K562 (cell line): Measurements from ENCODE around the gene GABARAP. TPM values are rescaled to one million over a fixed set of nuclear protein-coding genes. Genes with fewer than 3 reads are reported as not detected.
A peak's percentile ranks its signal among the peaks of the same experiment; 100 is the strongest.

Source experiments
- CTBP1 ChIP-seq: fragments of 450-650 bp; IDR thresholded peaks from 2 replicates; pipeline ENCODE4 v1.6.1; 2016; ENCODE audit warnings: borderline replicate concordance
- HMGXB4 ChIP-seq: sonication (generic); formaldehyde crosslinking; IDR thresholded peaks from 2 replicates; pipeline ENCODE4 v1.8.1; 2023; ENCODE audit warnings: mild to moderate bottlenecking, missing genetic modification reagents
- MGA ChIP-seq: fragments of 450-650 bp; IDR thresholded peaks from 2 replicates; pipeline ENCODE4 v1.6.1; 2016; ENCODE audit warnings: mild to moderate bottlenecking, moderate library complexity
- PKNOX1 ChIP-seq: fragments of 450-650 bp; IDR thresholded peaks from 2 replicates; pipeline ENCODE4 v1.6.1; 2016
- RBFOX2 ChIP-seq: fragments of 200-400 bp; formaldehyde crosslinking; IDR thresholded peaks from 2 replicates; pipeline ENCODE4 v1.6.1; 2017; ENCODE audit warnings: low read depth, mild to moderate bottlenecking, low read length, moderate library complexity
- ZNF146 ChIP-seq: IDR thresholded peaks from one replicate; pipeline ENCODE4 v1.6.1; 2018; ENCODE audit warnings: missing compliant biosample characterization; ENCODE audit not compliant: unreplicated experiment
- ZNF609 ChIP-seq: sonication (generic); formaldehyde crosslinking; IDR thresholded peaks from 2 replicates; pipeline ENCODE4 v1.8.1; 2023; ENCODE audit warnings: missing genetic modification reagents, mild to moderate bottlenecking, borderline replicate concordance
- polyA plus RNA-seq, 8 experiments: library from polyadenylated mRNA; depleted of rRNA in 4 of 8; stranded (reverse) in 5 of 8; unstranded in 3 of 8; fragments of >200 nt; fragmentation: Nextera tagmentation in 2 of 8; fragmentation: Illumina TruSeq in 1 of 8; extraction: Ambion mirVana in 2 of 8; extraction: Trizol in 1 of 8; gene quantifications; 2 replicates each; pipeline versions ENCODE4 v1.2.1 to v1.2.3, GENCODE V29; 2011 to 2014; ENCODE audit warnings: inconsistent platforms in 1 of 8, missing spikeins in 1 of 8
- total RNA-seq, 7 experiments: library from RNA; depleted of rRNA in 6 of 7; stranded (reverse); fragments of >200 nt in 6 of 7; fragmentation: Illumina TruSeq in 2 of 7; extraction: Trizol in 2 of 7; gene quantifications; 2 replicates each; pipeline versions ENCODE4 v1.2.1 to v1.2.3, GENCODE V29; 2011 to 2021; ENCODE audit warnings: low replicate concordance in 1 of 7

Gene GABARAP
- total and polyA plus RNA-seq, 9 of the 15 experiments (the other 6 are each of a cell fraction or from before 2014, with no cell fraction given) = 47.5 to 373 (median 152) TPM

- TF ChIP-seq HMGXB4 (CRISPR knock-in tag) = peak; percentile 93
- no peak for TF ChIP-seq ZNF146 (CRISPR knock-in tag)
- peak; percentile 34; the same call in 1 of the 2 replicates for TF ChIP-seq CTBP1
- TF ChIP-seq RBFOX2 = peak; percentile 72
- TF ChIP-seq MGA = peak; percentile 94
- TF ChIP-seq ZNF609 (CRISPR knock-in tag) = no peak
- TF ChIP-seq PKNOX1 = no peak
These were observed 38.3 kb upstream of the GABARAP start (continued) for GRCh38 chr17:7280519-7281073.
